HG02798 (cell line): ENCODE measurements around the gene PROB1.
"Not testable (repeated sequence)": the region's sequence is repeated elsewhere in the genome, so short reads cannot be mapped to it uniquely, and the experiment has no call there.

Experiments used
- ATAC-seq: cut with Tn5 transposase; IDR thresholded peaks from one replicate; pipeline ENCODE4 v1.9.1; 2021; ENCODE audit warnings: mild to moderate bottlenecking; ENCODE audit not compliant: unreplicated experiment, poor library complexity

Gene PROB1

DNA sequence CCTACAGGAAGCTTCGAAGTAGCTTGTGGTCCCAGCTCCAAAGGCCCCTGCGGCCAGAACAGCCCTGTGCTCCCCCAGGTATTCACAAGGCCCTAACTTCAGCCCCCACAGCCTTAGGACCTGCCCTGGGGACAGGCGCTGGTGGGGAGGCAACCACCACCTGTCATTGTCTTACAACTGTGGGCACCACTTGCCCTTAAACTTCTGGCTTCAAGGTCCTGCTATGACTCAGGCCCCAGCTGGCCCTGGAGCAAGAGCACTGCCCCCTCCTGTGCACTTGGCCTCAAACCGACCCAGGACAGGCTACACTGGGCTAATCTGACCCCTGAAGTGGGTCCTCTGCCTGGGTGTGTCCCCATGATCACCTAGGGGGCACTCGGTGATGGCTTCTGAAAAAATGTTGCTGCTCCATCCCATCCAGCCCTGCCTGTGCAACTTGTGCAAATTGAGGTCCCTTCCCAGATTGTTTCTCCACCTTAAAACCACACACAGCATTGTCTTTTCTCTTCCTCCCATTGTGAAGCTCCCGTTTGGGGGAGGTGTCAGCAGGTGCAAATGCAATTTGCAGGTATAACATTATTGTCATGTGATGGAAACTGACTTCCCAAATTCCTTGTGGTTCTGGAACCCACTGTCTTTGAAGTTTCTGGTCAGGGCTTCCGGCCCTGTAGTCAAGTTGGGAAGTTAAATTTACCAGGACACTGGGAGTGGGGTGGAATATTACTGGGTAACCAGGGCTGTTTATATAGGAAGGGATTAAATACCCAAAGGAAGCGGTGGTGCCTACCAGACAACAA, 1.1 kb upstream of the PROB1 start:
- ATAC-seq, result no peak

DNA sequence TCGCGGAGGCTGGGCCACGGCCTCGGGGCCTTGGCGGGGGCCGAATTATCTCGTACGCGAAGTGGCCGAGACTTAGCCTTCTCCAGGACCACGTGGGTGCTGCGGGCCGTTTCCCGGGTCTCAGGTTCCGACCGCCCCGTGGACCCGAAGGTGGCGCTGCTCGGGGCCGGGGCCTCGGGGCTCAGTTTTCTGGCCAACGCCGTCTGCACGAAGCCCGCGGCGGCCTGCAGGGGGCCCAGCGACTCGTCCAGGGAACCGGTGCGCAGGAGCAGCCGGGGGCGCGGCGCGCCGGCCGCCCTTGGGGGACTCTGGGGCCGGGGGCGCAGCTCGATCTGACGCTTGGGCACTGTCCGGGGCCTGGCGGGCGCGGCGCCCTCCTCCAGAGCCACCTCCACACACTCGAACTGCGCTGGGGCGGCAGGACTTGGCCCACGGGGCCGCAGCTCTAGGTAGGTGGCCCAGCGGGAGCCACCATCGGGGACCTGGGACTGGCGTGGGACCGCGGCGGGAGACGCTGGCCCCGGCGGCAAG, 716 bp downstream of the PROB1 start:
- ATAC-seq, result no peak

GRCh38 chr5:139393497-139394122, 1.3 kb downstream of the PROB1 start:
- ATAC-seq, result no peak

DNA sequence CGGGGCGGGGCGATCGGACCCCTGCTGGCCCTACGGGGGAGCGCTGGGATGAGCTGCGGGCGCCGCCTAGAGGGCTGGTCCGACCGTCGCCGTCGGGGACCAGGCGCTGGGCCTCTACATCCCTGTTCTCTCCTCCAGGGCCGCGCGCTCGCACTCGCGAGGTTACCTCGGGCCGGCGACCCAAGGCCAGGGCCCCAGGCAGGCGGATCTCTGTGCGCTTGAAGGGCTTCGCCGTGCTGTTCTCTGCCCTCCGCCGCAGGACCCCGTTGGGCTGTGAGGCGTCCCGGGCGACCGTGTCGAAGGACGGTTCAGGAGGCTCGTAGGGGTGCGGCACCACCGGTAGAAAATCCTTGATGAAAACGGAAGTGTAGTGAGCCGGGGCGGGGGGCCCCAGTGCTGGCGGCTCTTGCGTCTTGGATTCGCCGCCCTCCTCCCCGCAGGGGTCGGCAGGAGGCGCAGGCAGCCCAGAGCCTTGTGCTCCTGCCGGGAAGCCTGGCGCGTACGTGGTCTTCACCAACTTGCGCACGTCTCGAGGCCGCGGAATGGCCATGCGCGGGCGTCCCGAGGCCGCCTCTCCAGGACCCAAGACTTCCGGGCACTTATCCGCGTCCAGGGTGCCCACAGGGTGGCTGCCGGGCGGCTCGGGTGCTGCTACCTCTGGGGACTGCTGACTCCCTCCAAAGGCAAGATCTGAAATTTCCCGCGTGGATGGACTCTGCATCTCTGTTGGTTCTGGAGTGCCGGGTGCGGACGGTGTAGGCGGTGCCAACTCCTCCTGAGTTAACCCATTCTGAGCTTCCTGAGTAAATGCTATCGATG, 2.0 kb downstream of the PROB1 start:
- peak; percentile 56 for ATAC-seq

GRCh38 chr5:139392324-139392677, 2.6 kb downstream of the PROB1 start:
- ATAC-seq, result no peak

DNA sequence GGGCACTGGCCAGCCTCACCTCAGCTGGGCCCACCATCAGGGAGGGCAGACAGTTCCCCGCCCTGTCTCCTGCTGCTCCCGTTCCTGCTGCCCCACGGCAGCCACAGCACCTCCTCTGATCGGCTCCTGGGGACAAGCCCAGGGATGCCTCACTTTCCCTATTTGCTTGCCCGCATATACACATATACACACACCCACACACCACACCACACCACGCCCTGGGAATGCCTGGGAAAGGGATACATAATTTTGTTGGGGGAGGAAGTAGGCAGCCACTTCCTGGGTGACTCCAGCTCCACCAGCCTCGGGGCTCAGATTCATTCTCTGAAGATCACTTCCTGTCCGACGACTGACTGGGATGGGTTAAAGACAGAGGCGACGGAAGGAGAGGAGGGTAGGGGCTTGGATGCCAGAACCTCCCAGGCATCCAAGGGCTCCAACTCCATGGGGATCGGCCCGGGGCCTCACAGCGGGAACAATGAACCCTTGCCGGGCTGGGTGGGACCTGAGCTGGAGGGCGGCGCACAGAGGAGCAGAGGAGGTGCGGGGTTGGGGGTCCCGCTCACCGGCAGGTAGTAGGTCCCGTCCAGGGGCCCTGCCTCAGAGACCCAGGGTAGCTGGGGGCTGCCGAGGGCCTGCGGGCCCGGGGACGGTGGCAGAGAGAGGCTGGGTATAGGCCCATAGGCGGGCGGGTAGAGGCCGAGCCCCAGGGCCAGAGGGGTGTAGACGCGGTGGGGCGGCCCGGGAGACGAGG, 3.2 kb downstream of the PROB1 start:
- ATAC-seq, result no peak

DNA sequence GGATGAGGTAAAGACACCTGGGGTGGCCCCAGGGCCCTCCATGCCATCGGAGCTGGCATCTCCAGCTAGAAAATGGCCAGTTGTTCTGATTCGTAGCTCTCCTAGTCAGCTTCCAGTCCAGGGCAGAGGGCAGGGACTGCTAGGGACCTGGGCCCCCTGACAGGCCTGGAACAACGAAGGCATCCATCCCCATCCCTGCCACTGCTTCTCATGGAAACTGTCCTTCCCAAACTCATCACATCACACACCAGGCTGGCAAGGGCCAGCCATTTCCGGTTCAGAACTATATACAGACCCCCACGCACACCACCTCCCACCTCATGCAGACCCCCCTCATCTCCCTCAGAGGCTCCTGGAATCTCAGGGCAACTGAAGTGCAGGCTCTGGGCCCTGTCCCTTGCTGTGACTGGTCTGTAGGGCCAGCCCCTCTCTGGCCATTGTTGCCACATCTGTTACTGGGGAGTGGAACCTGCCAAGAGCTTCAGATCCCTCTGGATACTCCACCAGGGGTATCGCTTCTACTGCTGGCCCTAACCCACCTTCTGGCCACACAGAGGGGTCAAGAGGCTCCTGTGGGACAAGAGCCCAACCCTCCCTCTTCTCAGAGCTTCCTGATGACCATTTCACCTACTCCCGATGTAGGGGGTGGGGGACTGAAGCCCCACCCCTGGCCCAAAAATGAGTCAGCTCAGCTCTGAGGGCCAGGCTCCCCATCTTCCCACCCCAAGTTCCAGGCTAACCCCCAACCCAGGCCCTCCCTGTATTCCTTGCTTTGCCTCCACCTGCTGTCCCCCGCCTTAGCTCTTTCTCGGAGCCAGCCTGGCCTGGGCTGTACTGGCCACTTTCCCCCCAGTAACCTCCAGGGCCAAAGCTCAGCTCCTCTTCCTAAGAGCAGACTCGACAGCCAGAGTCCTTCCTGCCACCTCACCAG, 4.0 kb downstream of the PROB1 start:
- ATAC-seq, result no peak

DNA sequence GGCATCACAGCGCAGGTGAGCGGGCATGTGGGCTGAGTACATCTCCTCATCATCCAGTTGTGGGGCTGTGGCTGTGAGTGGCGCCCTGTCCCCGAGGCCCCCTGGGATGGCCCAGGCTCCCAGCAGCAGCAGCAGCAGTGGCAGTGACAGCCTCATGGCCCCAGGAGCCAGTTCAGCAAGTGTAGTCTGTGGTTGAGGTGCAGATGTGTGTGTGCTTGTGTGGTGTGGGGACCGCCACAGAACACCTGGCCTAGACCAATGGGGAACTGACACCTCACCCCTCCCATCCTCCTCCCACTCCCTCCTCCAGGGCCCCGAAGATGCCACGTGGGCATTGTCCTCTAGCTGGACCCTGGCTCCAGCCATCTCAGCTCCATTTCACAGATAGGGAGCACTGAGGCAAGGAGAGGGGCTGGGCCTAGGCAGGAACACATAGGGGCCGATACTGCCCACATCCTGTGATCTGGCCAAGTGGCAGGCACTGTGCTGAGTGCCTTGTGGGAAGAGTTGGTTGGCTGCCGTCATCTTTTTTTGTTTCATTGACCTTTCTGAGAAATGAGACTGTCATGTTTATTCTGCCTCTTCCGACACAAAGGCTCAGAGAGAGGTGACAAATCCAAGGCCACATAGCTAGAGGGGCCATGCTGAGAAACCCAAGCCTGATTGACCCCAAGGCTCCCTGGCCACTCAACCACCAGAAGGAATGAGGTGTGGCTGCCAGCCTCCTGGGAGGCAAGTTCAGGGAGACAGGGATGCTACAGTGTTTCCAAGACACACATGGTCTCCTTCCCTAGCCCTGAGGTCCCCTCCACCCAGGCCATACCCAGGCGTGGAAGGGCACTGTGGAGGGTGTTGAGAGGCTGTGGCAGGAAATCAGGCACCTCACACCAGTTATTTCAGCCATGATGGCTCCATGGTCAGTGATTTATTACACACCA, 4.9 kb downstream of the PROB1 start, which contains the start of gene MZB1:
Gene MZB1, minus strand, starts transcription at position 213 of the 938 bp plus-strand sequence. Its CDS starts 57 bp downstream, at position 156.
- peak; percentile 49 for ATAC-seq

DNA sequence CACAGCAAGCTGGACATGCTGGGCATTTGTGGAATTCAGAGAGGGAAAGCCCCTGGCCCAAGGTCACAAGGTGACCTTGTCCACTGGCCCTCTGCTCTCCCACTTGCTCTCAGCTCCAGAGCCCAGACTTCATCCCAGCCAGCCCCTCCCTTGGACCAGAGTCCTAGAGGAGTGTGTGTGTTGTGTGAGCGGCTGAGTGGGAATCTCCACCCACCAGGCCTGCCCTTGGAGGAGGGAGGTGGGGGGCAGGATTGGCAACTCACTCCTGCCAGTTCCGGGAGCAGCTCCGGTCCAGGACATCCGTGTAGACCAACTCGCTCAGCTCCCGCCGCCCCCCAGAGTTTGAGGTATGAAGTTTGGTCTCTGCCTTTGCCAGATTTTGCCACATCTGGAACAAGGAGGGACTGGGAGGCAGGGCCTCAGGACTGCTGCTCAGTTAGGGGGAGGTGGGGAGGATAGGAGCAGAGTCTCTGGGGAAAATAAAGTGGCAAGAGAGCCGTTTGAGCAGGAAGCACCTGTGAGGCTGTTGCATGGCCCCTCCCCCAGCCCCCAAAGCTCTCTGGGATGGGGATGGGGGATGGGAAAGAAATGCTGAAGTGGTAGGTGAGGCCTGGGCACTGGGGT, 6.6 kb downstream of the PROB1 start:
- no peak for ATAC-seq

GRCh38 chr5:139387611-139388197, 7.2 kb downstream of the PROB1 start:
- no peak for ATAC-seq

DNA sequence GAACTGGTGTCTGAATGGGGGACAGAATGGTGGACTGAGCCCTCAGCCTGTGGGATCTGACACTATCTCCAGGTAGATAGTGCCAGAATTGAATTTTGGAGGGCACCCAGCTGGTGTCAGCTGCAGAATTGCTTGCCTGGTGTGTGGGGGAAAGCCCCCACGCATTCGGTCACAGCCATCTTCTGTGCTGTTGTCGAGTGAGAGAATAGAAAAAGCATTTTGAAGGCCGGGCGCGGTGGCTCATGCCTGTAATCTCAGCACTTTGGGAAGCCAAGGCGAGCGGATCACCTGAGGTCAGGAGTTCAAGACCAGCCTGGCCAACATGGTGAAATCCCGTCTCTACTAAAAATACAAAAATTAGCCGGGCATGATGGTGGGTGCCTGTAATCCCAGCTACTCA, 7.9 kb downstream of the PROB1 start:
- not testable (repeated sequence) for ATAC-seq

DNA sequence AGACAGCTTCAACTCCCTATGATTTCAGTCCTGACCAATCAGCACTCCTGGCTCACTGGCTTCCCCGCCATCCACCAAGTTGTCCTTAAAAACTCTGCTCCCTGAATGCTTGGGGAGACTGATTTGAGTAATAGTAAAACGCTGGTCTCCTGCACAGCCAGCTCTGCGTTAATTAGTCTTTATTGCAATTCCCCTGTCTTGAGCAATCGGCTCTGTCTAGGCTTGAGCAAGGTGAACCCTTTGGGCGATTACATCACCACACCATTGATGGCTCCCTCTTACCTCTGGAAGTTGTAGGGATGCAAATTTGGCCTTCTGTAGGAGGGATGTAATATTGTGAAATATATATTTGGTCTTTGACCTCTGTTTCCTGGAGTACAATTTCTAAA, 8.9 kb downstream of the PROB1 start:
- ATAC-seq, result no peak

- no peak for ATAC-seq
These were observed 9.5 kb downstream of the PROB1 start for GRCh38 chr5:139385061-139386049.

- ATAC-seq, result no peak
These were observed 10.3 kb downstream of the PROB1 start for GRCh38 chr5:139384591-139385051.

GRCh38 chr5:139383993-139384590, 10.8 kb downstream of the PROB1 start:
- no peak for ATAC-seq
